Neutrophil (primary cell): ENCODE data around the gene RTL1.

ENCODE experiments used
- H3K27ac ChIP-seq: fragments of 200-600 bp; sonication (generic); 2 replicates; pipeline ENCODE4 v1.5.1; 2016; ENCODE audit warnings: mild to moderate bottlenecking, moderate library complexity
- H3K27me3 ChIP-seq: fragments of 200-600 bp; sonication (generic); 2 replicates; pipeline ENCODE4 v1.6.0; 2016; ENCODE audit warnings: mild to moderate bottlenecking
- H3K36me3 ChIP-seq: fragments of 200-600 bp; sonication (generic); 2 replicates; pipeline ENCODE4 v1.5.1; 2017
- H3K4me1 ChIP-seq, 2 experiments: fragments of 200-600 bp in 1 of 2; sonication (generic) in 1 of 2; 1 replicate in 1 of 2; 2 replicates in 1 of 2; pipeline versions ENCODE4 v1.5.1 to v1.6.1; 2013 to 2016; ENCODE audit warnings: low read depth in 1 of 2, low read length in 1 of 2, mild to moderate bottlenecking in 1 of 2, moderate library complexity in 1 of 2; ENCODE audit not compliant: control insufficient read depth in 1 of 2, insufficient read depth in 1 of 2
- H3K4me3 ChIP-seq, 2 experiments: fragments of 200-600 bp in 1 of 2; sonication (generic) in 1 of 2; 1 replicate in 1 of 2; 2 replicates in 1 of 2; pipeline ENCODE4 v1.5.1; 2013 to 2016; ENCODE audit warnings: low read depth in 1 of 2, low read length in 1 of 2, mild to moderate bottlenecking in 1 of 2, moderate library complexity in 1 of 2
- H3K9me3 ChIP-seq: fragments of 200-600 bp; sonication (generic); 2 replicates; pipeline ENCODE4 v1.5.1; 2016
- TF ChIP-seq, protein P1 (sequence below): fragments of 200-600 bp; sonication (generic); IDR thresholded peaks from 2 replicates; pipeline ENCODE4 v1.5.1; 2016; ENCODE audit warnings: antibody characterized with exemption

The RTL1 gene

GRCh38 chr14:100903672-100904185, at the start of gene RTL1:
Gene RTL1, minus strand, starts transcription at chr14:100903722. Its CDS starts 18,934 bp downstream, at chr14:100884788.
- Histone ChIP-seq H3K4me3 (no peak within 1 kb of the TSS), H3K4me1 (no peaks in the 10 kb centered on the region), H3K36me3 (no peaks in the 10 kb centered on the region), H3K27ac (no peak within 1 kb of the TSS), H3K9me3 (no peaks in the 10 kb centered on the region), H3K27me3 (peaks cover 90% of the 10 kb centered on the region)
- TF ChIP-seq, protein P1, sequence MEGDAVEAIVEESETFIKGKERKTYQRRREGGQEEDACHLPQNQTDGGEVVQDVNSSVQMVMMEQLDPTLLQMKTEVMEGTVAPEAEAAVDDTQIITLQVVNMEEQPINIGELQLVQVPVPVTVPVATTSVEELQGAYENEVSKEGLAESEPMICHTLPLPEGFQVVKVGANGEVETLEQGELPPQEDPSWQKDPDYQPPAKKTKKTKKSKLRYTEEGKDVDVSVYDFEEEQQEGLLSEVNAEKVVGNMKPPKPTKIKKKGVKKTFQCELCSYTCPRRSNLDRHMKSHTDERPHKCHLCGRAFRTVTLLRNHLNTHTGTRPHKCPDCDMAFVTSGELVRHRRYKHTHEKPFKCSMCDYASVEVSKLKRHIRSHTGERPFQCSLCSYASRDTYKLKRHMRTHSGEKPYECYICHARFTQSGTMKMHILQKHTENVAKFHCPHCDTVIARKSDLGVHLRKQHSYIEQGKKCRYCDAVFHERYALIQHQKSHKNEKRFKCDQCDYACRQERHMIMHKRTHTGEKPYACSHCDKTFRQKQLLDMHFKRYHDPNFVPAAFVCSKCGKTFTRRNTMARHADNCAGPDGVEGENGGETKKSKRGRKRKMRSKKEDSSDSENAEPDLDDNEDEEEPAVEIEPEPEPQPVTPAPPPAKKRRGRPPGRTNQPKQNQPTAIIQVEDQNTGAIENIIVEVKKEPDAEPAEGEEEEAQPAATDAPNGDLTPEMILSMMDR = no peak

DNA sequence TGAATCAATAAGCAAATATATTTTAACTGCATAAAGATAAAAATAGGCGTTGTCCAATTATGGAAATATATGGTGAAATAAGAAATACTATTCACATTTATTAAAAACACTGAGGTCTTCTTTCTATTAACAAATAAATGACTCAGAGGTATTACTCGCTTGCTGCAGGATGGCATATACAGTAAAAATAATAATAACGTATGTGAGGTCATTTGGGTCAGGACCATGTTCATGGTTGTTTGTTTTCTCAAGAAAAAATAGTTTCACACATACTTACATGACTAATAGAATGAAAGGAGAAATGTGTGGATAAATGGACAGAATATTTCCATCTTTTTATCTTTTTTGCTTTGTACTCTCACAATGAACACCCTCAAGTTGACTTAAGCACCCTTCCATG, 46.5 kb upstream of the RTL1 start:
- Histone ChIP-seq H3K27ac (no peak overlapping the region), H3K27me3 (no peaks in the 10 kb centered on the region)
- TF ChIP-seq, protein P1 = no peak

DNA sequence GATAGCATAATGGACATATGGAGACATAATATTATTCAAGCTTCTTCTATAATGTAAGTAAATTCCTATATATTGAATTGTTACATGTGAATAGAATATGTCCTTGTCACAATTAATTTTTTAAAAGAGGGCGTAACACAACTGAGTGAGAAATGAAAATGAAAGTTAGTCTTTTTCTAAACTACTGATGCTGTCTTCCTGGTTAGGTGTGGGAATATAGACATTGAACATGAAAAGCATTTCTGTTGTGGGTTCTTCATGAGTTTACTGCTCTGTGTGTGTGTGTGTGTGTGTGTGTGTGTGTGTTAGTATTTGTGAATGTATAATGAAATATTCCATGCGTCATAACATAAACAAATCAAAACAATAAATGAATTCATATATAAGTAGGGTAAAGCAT, 40.5 kb upstream of the RTL1 start:
- Histone ChIP-seq H3K9me3 (no peaks in the 10 kb centered on the region), H3K4me1 (no peaks in the 10 kb centered on the region), H3K27me3 (no peaks in the 10 kb centered on the region), H3K27ac (no peak overlapping the region), H3K36me3 (no peaks in the 10 kb centered on the region), H3K4me3 (no peak overlapping the region)
- TF ChIP-seq, protein P1 = no peak

More for the DNA sequence above, 46.5 kb upstream of the RTL1 start:
- Histone ChIP-seq H3K4me1 (no peaks in the 10 kb centered on the region), H3K9me3 (no peaks in the 10 kb centered on the region), H3K36me3 (no peaks in the 10 kb centered on the region), H3K4me3 (no peak overlapping the region)

GRCh38 chr14:100930270-100930669, 26.7 kb upstream of the RTL1 start:
- Histone ChIP-seq H3K4me3 (no peak overlapping the region), H3K4me1 (no peaks in the 10 kb centered on the region), H3K27ac (no peak overlapping the region), H3K9me3 (no peaks in the 10 kb centered on the region), H3K36me3 (no peaks in the 10 kb centered on the region), H3K27me3 (no peaks in the 10 kb centered on the region)
- TF ChIP-seq, protein P1 = no peak

GRCh38 chr14:100915560-100915959, 12.0 kb upstream of the RTL1 start:
- Histone ChIP-seq H3K27me3 (peaks cover 10% of the 10 kb centered on the region), H3K4me3 (no peak overlapping the region), H3K27ac (no peak overlapping the region), H3K4me1 (no peaks in the 10 kb centered on the region), H3K9me3 (no peaks in the 10 kb centered on the region), H3K36me3 (no peaks in the 10 kb centered on the region)
- TF ChIP-seq, protein P1 = no peak
